OCI-LY7 (cell line): ENCODE data around the gene PDLIM1. TPM values are rescaled to one million over a fixed set of nuclear protein-coding genes. Genes with fewer than 3 reads are reported as not detected.
"Not testable (repeated sequence)": the region's sequence is repeated elsewhere in the genome, so short reads cannot be mapped to it uniquely, and the experiment has no call there.

ENCODE experiments used
- BruUV-seq: library from RNA; stranded (reverse); fragments of 400-500 nt; replicated peaks from 2 replicates; lab custom pipeline; 2021; lab: Mats Ljungman, UMichigan
- CTCF ChIA-PET: fragments of 300-600 bp; sonication (Branson Sonifier 250); formaldehyde crosslinking; loops from one replicate; lab custom pipeline; 2022; ENCODE audit warnings: antibody characterized with exemption; ENCODE audit not compliant: unreplicated experiment; lab: Charles Lee
- POLR2A ChIA-PET: fragments of 300-600 bp; sonication (Branson Sonifier 250); formaldehyde crosslinking; loops from one replicate; lab custom pipeline; 2022; ENCODE audit warnings: antibody characterized with exemption; lab: Charles Lee
- DNase-seq: peaks from one replicate; pipeline ENCODE4 v3.0.0-alpha.2; 2015; ENCODE audit warnings: low spot score
- H2AFZ ChIP-seq: fragments of 200-600 bp; sonication (generic), shearing (Covaris generic); 2 replicates; pipeline ENCODE4 v1.6.1; 2014; ENCODE audit warnings: mild to moderate bottlenecking, antibody characterized with exemption, low read length, moderate library complexity
- H3K27ac ChIP-seq: fragments of 200-600 bp; sonication (generic); 2 replicates; pipeline ENCODE4 v1.5.1; 2014; ENCODE audit warnings: mixed run types, low read depth, mild to moderate bottlenecking, moderate library complexity, low read length, inconsistent platforms; ENCODE audit not compliant: poor library complexity, severe bottlenecking
- H3K36me3 ChIP-seq: fragments of 200-600 bp; sonication (generic); 2 replicates; pipeline ENCODE4 v1.6.1; 2014; ENCODE audit warnings: mild to moderate bottlenecking, antibody characterized with exemption, low read length, moderate library complexity, mixed read lengths; ENCODE audit not compliant: insufficient read depth
- H3K4me1 ChIP-seq: fragments of 200-600 bp; sonication (generic); 2 replicates; pipeline ENCODE4 v1.5.1; 2014; ENCODE audit warnings: mild to moderate bottlenecking, low read length; ENCODE audit not compliant: insufficient read depth, poor library complexity, severe bottlenecking
- H3K4me2 ChIP-seq: fragments of 200-600 bp; sonication (generic); 2 replicates; pipeline ENCODE4 v1.6.1; 2014; ENCODE audit warnings: mild to moderate bottlenecking, low read length
- H3K4me3 ChIP-seq: fragments of 200-600 bp; sonication (generic); 2 replicates; pipeline ENCODE4 v1.5.1; 2014; ENCODE audit warnings: mild to moderate bottlenecking, low read depth, low read length; ENCODE audit not compliant: poor library complexity, severe bottlenecking
- H3K79me2 ChIP-seq: fragments of 200-600 bp; sonication (generic); 2 replicates; pipeline ENCODE4 v1.6.1; 2016; ENCODE audit warnings: low read depth, mild to moderate bottlenecking, low read length, moderate library complexity, mixed read lengths; ENCODE audit not compliant: insufficient read depth
- H3K9me2 ChIP-seq: fragments of 200-600 bp; sonication (generic); 2 replicates; pipeline ENCODE4 v1.6.1; 2016; ENCODE audit warnings: mild to moderate bottlenecking, low read length, mixed read lengths; ENCODE audit not compliant: insufficient read depth
- H3K9me3 ChIP-seq: fragments of 200-600 bp; sonication (generic); 2 replicates; pipeline ENCODE4 v1.6.1; 2014; ENCODE audit warnings: mild to moderate bottlenecking, mixed run types, low read length, mixed read lengths
- H4K20me1 ChIP-seq: fragments of 200-600 bp; sonication (generic); 2 replicates; pipeline ENCODE4 v1.6.1; 2014; ENCODE audit warnings: mild to moderate bottlenecking, antibody characterized with exemption, low read length, moderate library complexity, mixed read lengths; ENCODE audit not compliant: insufficient read depth
- CTCF ChIP-seq: fragments of 200-600 bp; sonication (generic); conservative IDR thresholded peaks from 2 replicates; pipeline ENCODE4 v1.5.1; 2014; ENCODE audit warnings: mild to moderate bottlenecking, antibody characterized with exemption, low read length, moderate library complexity, mixed read lengths
- EZH2phosphoT487 ChIP-seq: fragments of 200-600 bp; sonication (generic); IDR thresholded peaks from 2 replicates; pipeline ENCODE4 v1.6.1; 2018; ENCODE audit warnings: low read depth, borderline replicate concordance, mild to moderate bottlenecking, mixed run types, antibody characterized with exemption, low read length, moderate library complexity, mixed read lengths
- intact Hi-C: fragments of 100-400 bp; cut with micrococcal nuclease; formaldehyde crosslinking; loops from one replicate; pipeline ENCODE4 v1.10.0; 2022; ENCODE audit not compliant: unreplicated experiment
- total RNA-seq, 2 experiments: library from RNA; depleted of rRNA in 1 of 2; stranded (reverse); fragments of >200 nt in 1 of 2; shearing (Covaris generic) in 1 of 2; gene quantifications; 2 replicates each; pipeline ENCODE4 v1.2.3, GENCODE V29; 2014 to 2022

Gene PDLIM1
- total RNA-seq, 2 experiments from 2014 or later = 22.3 to 105 TPM

- H3K9me3 ChIP-seq, POLR2A ChIA-PET, H2AFZ ChIP-seq, H3K27ac ChIP-seq, H4K20me1 ChIP-seq, H3K9me2 ChIP-seq, H3K4me1 ChIP-seq, H3K4me3 ChIP-seq, DNase-seq, CTCF ChIA-PET, H3K4me2 ChIP-seq, H3K79me2 ChIP-seq, BruUV-seq, H3K36me3 ChIP-seq, intact Hi-C loops: not testable (repeated sequence)
These were observed 61.7 kb downstream of the PDLIM1 start for GRCh38 chr10:95228934-95229723.

GRCh38 chr10:95225136-95225535 is 65.7 kb downstream of the PDLIM1 start:
- H2AFZ ChIP-seq = no peak overlapping the region
- intact Hi-C loops = no loop called here
- POLR2A ChIA-PET = no interaction called here
- H4K20me1 ChIP-seq = no peaks in the 10 kb centered on the region
- CTCF ChIA-PET = no interaction called here
- no peaks in the 10 kb centered on the region for H3K9me3 ChIP-seq
- no peaks in the 10 kb centered on the region for H3K4me1 ChIP-seq
- no peak for DNase-seq
- H3K4me3 ChIP-seq = no peak overlapping the region
- TF ChIP-seq EZH2phosphoT487 (no peak), CTCF (no peak)
- no peaks in the 10 kb centered on the region for H3K9me2 ChIP-seq
- BruUV-seq = no TSS peak
- H3K4me2 ChIP-seq = no peak overlapping the region
- H3K79me2 ChIP-seq = no peaks in the 10 kb centered on the region
- H3K36me3 ChIP-seq = no peaks in the 10 kb centered on the region
- H3K27ac ChIP-seq = no peak overlapping the region

- intact Hi-C loops = no loop called here
- BruUV-seq = no TSS peak
- Histone ChIP-seq H3K4me1 (no peaks in the 10 kb centered on the region), H3K4me3 (no peak overlapping the region), H3K9me3 (no peaks in the 10 kb centered on the region), H3K9me2 (no peaks in the 10 kb centered on the region), H3K27ac (no peak overlapping the region), H3K36me3 (no peaks in the 10 kb centered on the region), H2AFZ (no peak overlapping the region), H3K4me2 (no peak overlapping the region), H3K79me2 (no peaks in the 10 kb centered on the region), H4K20me1 (no peaks in the 10 kb centered on the region)
- DNase-seq = no peak
- ChIA-PET POLR2A (no interaction called here), CTCF (no interaction called here)
- TF ChIP-seq CTCF (no peak), EZH2phosphoT487 (no peak)
These were observed 69.7 kb downstream of the PDLIM1 start for GRCh38 chr10:95221124-95221523.
